Left ventricle myocardium superior (tissue), 1 donor: Measurements from ENCODE around the gene KHDC4. TPM values are rescaled to one million over a fixed set of nuclear protein-coding genes. Genes with fewer than 3 reads are reported as not detected.
"Not testable (repeated sequence)": the region's sequence is repeated elsewhere in the genome, so short reads cannot be mapped to it uniquely, and the experiment has no call there.

Experiments
- ATAC-seq: fragments of 200-7000 bp; cut with Tn5 transposase; one replicate; pipeline ENCODE4 v1.9.1; 2020; ENCODE audit warnings: mild to moderate bottlenecking, moderate library complexity
- DNase-seq: peaks from one replicate; pipeline ENCODE4 v3.0.0-alpha.2; 2020
- intact Hi-C: fragments of 100-400 bp; cut with micrococcal nuclease; formaldehyde crosslinking; loops from one replicate; pipeline ENCODE4 v1.11.0; 2022
- total RNA-seq: library from RNA; stranded (reverse); fragmentation: NEBNext Ultra II Directional; extraction: Animal tissue kit (Norgen Biotek cat#: 25700); gene quantifications from one replicate; pipeline ENCODE4 v1.2.1, GENCODE V29; 2021
- donor health status: DM: no; HTN: yes; CAD: no; lungs with severe emphysema.

The KHDC4 gene
- total RNA-seq, 1 donor from 2014 or later = 22.6 TPM

DNA sequence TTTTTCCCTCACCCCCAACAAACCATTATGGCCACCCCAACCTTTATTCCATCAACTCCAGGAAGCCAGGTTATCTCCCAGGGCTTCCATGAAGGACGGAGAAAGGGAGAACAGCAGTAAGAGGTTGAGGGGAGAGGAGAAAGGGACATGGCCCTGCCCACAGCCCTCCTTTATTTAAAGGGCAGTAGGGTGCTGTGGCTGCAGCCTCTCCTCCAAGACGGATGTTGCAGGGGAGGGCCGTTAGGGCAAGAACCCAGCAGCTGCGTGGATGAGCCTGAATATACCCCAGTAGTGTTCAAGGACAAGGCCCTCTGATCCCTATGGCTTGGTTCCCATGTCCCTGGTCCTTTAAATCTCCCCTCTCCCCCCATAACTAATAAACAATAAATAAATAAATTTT, 13.1 kb upstream of the KHDC4 start:
- DNase-seq = no peak

DNA sequence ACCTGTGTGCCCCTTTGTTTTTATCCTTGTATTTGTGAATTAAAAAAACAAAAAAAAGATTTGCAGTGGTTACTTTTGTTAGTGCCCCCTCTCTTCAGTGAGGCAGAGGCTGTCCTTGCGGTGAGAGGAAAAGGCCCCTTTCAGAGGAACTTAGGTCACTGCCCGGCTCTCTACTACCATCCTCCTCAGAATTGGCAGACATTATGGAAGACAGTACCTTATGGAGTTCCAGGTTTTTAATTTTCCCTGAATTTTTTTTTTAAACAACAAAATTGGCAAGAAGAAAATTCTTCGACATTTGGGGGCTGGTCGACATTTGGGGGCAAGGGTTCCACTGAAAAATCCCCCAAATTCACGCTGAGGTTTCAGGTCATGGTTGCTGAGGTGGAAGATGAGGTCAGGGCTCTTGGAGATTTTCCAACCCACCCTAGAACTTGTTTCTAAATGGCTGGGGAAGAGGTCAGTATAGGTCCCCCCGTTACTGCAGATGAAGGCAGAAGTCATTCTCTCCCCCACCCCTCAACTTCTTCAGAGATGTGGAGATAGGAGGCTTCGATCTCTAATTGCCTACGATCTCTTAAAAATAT, 12.5 kb upstream of the KHDC4 start:
- intact Hi-C loops = no loop called here
- ATAC-seq = no peak
- no peak for DNase-seq

More for the DNA sequence above, 13.1 kb upstream of the KHDC4 start:
- intact Hi-C loops = no loop called here
- ATAC-seq = no peak

DNA sequence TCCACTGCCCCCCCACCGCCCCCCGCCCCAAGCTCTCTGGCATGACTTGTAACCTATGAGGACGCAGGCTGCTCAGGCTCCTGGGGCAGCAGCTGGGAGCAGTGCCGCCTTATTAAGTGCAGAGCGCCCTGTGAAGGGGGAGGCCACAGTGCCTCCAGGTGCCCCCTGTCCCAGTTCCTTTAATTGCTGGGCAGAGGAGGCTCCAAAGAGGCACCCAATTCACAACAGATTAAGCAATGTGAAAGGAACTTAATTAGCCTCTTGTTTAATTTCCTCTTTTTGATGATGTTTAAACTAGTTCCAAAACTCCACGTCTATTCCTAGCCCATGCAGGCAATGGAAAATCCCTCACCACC, 10.2 kb upstream of the KHDC4 start:
- no peak for DNase-seq
- ATAC-seq = no peak
- intact Hi-C loops = loop anchor here (5.0 kb wide), 1 partner anchor 38 kb away; no protein-coding TSS in a partner anchor

DNA sequence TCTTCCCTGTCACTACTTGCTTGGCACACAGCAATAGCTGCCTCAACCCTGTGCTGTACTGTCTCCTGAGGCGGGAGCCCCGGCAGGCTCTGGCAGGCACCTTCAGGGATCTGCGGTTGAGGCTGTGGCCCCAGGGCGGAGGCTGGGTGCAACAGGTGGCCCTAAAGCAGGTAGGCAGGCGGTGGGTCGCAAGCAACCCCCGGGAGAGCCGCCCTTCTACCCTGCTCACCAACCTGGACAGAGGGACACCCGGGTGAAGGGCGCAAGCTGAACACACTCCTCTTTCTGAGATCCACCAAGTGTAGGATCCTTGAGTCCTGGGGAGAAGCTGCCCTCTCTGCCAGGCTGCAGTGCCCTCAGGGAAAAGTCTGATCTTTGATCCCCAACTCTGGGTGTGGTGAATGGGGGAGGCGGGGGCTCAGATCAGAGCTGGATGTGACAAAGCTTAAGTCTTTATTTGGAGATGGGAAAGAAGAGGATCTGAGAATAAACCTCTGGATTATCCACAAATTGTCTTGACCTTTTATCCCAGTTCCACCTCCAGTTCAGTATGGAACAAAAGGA, 8.4 kb upstream of the KHDC4 start:
- DNase-seq (no peak), ATAC-seq (no peak)
- intact Hi-C loops = loop anchor here (5.0 kb wide), 1 partner anchor 40 kb away; no protein-coding TSS in a partner anchor

DNA sequence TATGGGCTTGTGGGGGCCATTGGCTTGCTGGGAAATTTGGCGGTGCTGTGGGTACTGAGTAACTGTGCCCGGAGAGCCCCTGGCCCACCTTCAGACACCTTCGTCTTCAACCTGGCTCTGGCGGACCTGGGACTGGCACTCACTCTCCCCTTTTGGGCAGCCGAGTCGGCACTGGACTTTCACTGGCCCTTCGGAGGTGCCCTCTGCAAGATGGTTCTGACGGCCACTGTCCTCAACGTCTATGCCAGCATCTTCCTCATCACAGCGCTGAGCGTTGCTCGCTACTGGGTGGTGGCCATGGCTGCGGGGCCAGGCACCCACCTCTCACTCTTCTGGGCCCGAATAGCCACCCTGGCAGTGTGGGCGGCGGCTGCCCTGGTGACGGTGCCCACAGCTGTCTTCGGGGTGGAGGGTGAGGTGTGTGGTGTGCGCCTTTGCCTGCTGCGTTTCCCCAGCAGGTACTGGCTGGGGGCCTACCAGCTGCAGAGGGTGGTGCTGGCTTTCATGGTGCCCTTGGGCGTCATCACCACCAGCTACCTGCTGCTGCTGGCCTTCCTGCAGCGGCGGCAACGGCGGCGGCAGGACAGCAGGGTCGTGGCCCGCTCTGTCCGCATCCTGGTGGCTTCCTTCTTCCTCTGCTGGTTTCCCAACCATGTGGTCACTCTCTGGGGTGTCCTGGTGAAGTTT, 7.8 kb upstream of the KHDC4 start:
- intact Hi-C loops = loop anchor here (5.0 kb wide), 1 partner anchor 40 kb away; no protein-coding TSS in a partner anchor
- no peak for ATAC-seq

DNA sequence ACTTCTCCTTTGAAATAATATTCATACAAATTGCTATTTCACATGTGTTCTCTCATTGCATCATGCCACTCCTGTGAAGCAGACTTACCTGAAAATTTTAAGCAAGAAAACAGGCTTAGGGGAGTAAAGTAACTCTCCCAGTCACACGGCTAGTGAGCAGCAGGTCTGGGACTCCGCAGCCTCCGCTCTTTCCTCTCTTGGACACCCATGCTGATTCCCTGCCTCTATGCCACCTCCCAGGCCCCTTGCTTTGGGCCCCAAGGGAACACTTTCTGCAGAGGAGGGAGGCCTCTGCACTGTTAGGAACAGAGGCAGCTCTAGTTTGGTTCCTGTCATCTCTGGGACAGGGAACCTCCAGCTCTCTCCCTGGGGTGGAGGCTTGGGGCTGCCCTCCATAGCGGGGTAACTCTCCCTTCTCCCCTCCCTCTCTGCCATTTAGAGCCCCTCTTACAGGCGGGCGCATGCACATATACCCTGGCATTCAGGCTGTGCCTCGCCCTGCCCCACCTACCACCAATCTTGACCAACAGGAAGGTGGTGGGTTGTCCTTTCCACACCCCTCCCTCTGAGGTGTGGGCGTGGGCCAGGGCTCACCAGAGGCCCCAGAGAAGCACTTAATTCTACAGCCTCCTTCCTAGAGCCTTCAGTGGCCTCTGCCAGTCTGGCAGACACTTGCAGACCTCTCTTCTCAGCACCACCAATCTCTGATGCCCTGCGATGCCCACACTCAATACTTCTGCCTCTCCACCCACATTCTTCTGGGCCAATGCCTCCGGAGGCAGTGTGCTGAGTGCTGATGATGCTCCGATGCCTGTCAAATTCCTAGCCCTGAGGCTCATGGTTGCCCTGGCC, 7.0 kb upstream of the KHDC4 start, which contains the start of gene RXFP4:
TSS of gene RXFP4 (plus strand) at position 646 of the 852 bp plus-strand sequence. CDS start at position 718, 72 bp downstream.
- ATAC-seq = peak; percentile 36
- DNase-seq = no peak
- intact Hi-C loops = loop anchor here (5.0 kb wide), 1 partner anchor 41 kb away; no protein-coding TSS in a partner anchor

More for the DNA sequence above, 7.8 kb upstream of the KHDC4 start:
- DNase-seq = no peak

DNA sequence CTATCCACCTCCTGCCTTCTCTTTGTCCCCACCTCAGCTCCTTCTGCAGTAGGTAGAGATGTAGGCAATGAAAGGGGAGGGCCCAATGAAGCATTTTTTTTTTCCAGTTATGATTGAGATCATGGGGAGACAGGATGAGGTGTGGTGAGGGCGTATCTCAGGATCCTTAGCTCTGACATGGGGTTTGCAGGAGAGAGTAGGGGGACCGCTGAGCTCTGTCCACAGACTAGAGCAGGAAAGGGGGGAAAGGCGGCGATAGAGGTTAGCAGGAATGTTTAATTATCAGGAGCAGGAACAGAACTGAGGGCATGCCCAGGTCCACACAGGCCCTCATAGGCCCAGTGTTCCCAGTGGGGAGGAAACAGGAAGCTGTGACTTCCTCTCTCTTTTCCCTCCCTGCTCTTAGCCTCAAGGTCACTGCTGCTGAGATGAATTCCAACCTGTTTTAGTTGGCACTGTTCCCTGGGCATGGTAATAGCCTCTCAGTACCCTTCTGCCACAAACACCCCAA, 6.3 kb upstream of the KHDC4 start:
- ATAC-seq = peak; percentile 77
- intact Hi-C loops = loop anchor here (5.0 kb wide), 1 partner anchor 42 kb away; no protein-coding TSS in a partner anchor
- no peak for DNase-seq

DNA sequence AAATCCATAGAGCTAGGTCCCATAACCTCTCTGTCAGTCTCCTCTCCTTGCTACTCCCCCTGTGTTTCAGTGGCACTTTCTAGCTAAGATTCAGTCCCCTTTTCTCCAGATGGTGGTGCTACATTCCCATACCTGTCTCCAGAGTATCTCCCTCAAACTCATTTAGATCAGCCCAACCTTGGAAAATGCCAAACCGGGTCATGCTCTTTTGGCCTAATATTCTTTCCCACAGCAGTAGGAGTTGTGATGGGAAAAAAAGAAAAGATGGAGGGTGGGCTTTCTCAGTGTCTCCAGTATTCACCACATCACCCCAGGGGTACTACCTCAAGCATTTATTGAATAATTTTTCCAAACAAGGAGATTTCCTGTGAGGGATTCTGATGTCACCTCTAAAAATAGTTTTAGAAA, 4.0 kb upstream of the KHDC4 start:
- intact Hi-C loops = no loop called here
- DNase-seq = no peak
- peak; percentile 16 for ATAC-seq

DNA sequence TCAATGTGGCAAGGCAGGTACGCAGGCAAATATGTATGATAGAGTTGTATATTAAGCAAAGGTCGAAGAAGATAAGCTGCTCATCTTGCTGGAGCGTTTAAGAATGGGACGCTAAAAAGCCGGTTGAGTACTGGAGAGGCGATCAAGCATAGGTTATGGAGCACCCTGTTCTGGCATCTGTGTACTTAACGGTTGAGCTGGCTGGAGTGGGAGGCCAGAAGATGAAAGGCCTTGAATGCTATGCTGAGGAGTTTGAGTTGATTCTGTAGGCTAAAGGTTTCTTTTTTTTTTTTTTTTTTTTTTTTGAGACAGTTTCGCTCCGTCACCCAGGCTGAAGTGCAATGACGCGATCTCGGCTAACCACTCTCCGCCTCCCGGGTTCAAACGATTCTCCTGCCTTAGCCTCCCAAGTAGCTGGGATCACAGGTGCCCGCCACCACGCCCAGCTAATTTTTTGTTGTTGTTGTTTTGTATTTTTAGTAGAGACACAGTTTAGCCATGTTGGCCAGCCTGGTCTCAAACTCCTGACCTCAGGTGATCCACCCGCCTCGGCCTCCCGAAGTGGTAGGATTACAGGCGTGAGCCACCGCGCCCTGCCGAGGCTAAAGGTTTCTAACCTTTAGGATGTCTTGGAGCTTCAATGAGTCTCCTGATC, 850 bp upstream of the KHDC4 start:
- ATAC-seq (no peak), DNase-seq (no peak)
- intact Hi-C loops = no loop called here

DNA sequence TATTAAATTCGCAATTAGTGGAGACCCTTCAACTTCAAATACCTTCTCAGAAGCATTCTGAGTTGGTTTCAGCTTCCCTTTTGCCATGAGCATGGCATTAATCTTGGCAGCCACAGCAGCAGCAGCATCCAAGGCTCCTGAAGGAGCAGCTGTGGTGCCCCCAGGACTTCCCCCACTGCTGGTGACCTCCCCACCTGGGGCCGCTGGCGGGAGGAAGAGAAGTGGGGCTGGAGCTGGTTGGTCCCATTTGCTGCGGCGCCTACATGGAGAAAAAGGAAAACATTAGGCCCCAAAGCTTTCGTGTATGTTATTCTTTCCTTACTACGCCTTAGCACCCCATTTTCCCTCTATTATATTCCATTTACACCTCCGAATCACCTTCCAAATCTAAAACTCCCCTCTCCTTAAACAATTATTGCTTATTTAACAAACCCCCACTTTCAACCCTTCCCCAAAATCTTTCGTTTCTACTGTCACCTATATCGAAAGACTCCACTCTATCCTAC, 569 bp downstream of the KHDC4 start:
- DNase-seq (no peak), ATAC-seq (no peak)
- intact Hi-C loops = no loop called here

DNA sequence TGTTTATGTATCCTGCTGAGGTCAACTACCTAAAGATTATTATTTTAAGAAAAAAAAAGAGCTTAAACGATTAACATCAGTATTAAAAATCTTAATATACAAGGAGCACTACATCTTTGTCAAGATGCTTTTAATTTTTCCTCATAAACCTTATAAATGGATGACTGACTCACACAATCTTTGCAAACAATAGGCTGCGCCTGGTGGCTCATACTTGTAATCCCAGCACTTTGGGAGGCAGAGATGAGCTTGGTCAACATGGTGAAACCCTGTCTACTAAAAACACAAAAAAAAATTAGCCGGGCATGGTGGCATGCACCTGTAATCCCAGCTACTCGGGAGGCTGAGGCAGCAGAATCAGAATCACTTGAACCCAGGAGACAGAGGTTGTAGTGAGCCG, 1.7 kb downstream of the KHDC4 start:
- intact Hi-C loops = no loop called here
- DNase-seq = no peak

DNA sequence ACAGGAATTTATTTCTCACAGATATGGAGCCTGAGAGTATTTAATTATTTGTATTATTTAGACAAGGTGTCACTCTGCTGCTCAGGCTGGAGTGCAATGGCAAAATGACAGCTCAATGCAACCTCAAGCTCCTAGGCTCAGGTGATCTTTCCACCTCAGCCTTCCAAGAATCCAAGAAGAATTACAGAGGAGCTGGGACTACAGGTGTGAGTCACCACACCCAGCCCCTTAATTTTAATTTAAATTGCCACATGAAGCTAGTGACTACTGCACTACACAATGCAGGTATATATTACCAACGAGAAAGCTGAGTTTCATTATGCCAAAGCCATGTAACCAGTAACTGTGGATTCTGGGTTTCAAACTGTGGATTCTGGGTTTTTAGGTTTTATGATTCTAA, 2.1 kb downstream of the KHDC4 start:
- DNase-seq = no peak
- ATAC-seq = no peak
- intact Hi-C loops = no loop called here

More for the DNA sequence above, 1.7 kb downstream of the KHDC4 start:
- no peak for ATAC-seq

DNA sequence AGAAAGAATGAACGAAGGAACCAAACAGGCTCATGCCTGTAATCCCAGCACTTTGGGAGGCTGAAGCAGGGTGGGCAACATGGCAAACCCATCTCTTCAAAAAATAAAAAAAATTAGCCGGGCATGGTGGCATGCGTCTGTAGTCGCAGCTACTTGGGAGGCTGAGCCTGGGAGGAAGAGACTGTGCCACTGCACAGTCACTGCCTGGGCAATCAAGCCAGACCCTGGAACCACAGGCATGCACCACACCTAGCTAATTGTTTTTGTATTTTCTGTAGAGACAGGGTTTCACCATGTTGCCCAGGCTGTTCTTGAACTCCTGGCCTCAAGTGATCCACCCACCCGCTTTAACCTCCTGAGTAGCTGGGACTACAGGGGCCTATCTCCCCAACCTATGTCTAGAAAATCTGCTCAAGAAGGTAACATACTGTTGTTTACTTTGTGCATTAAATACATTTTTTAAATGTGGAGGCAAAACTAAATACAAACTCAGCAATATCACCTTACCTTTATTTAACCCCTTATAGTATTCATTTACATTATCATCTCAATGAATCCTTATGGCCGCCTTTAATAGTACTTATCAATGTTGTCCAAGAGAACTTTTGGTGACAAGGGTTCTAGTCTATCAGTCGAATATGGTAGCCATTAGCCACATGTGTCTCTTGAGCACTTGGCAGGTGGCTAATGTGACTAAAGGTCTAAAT, 2.7 kb downstream of the KHDC4 start:
- ATAC-seq (no peak), DNase-seq (no peak)
- intact Hi-C loops = no loop called here

DNA sequence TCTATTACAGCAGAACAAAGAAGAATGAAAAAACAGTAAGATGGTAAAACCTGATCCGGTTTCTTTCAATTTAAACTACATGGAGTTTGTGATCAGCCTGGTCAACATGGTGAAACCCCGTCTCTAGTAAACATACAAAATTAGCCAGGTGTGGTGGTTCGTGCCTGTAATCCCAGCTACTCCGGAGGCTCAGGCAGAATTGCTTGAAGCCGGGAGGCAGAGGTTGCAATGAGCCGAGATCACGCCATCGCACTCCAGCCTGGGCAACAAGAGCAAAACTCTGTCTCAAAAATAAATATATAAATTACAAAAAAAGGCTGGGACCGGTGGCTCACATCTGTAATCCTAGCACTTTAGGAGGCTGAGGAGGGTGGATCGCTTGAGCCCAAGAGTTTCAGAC, 3.5 kb downstream of the KHDC4 start:
- intact Hi-C loops, DNase-seq, ATAC-seq: not testable (repeated sequence)

DNA sequence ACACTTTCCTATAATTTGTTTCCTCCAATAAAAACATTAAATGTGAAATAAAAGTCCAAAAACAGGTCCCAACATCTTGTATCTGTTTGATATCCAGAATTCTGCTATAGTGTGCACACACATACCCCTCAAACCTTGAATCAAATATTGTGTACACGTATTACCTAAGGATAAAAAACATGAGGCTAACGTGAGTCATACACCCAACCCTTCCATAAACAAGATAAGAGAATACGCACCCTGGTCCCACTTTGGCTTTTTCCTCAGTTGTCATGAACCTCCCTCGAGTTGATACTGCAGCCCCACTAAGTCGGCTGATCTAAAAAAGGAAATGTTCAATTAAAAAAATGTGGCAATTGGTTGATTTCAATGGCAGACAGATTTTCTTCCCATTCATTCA, 5.2 kb downstream of the KHDC4 start:
- no peak for DNase-seq
- no peak for ATAC-seq
- intact Hi-C loops = no loop called here

DNA sequence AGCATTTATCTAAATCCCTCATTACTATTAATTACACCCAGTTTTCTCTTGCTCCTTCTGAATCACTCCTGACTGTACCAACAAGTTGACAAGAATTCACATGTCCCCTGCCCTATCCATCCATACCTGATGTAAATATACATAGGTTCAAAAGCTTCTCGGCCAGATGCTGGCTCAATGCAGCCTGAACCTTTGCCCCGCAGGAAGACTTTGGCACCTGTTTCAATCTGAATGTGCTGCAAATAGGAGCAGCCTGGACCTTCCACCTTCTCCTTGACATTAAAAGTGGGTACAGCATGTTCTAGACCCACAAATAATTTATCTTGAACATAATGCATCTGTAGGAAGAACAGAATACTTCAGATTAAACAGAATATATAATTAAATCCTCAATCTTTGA, 8.7 kb downstream of the KHDC4 start:
- ATAC-seq (no peak), DNase-seq (no peak)
- intact Hi-C loops = no loop called here

DNA sequence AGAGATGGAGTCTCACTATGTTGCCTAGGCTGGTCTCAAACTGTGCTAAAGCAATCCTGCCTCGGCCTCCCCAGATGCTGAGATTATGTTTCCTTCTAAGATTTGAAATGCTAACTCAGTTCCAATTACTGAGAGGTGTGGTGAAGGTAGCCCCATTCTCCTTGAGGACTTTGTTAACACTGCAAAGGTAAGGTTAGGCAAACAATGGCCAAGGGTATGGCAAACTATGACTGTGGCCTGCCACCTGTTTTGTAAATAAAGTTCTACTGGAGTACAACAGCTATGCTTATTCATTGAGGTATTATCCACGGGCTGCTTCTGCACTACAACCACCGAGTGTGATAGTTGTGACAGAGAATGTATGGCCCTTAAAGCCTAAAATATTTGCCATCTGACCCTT, 13.5 kb downstream of the KHDC4 start:
- intact Hi-C loops = no loop called here
- no peak for ATAC-seq
- no peak for DNase-seq

DNA sequence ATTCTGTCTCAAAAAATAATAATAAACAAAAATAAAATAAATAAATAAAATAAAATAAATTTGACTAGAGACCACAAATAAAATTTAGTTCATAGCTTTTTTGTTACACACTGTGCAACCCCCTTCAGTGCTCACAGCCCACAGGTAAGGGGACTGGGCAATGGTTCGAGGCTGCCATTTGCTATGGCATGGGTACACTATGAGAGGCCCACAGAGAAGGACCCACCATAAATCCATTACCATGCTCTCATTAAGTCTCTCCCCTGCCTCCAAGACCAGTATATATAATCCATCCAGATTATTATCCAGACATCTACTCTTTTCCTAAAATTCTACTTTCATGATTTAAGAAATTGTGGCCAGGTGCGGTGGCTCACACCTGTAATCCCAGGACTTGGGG, 14.4 kb downstream of the KHDC4 start:
- intact Hi-C loops = no loop called here
- no peak for ATAC-seq
- DNase-seq = no peak
